Endothelial cell of umbilical vein (primary cell): ENCODE results near the gene ADA. TPM values are rescaled to one million over a fixed set of nuclear protein-coding genes. Genes with fewer than 3 reads are reported as not detected.

Source experiments
- BruUV-seq: library from RNA; stranded (reverse); fragments of 400-500 nt; replicated peaks from 2 replicates; lab custom pipeline; 2021; lab: Mats Ljungman, UMichigan
- CTCF ChIA-PET: fragments of 300-600, 350-600 bp; sonication (Branson Sonifier 250); formaldehyde crosslinking; loops from one replicate; lab custom pipeline; 2021; ENCODE audit warnings: antibody characterized with exemption, inconsistent platforms; lab: Charles Lee
- POLR2A ChIA-PET: fragments of 300-600, 350-600 bp; sonication (Branson Sonifier 250); formaldehyde crosslinking; loops from one replicate; lab custom pipeline; 2021; ENCODE audit warnings: antibody characterized with exemption, inconsistent platforms; lab: Charles Lee
- DNase-seq: peaks from one replicate; pipeline ENCODE4 v3.0.0-alpha.2; 2011; ENCODE audit warnings: low read depth, low spot score
- FAIRE-seq: peaks from 2 replicates; lab custom pipeline; 2011; peaks lifted over from hg19 to GRCh38; lab: Jason Lieb, UNC
- H2AFZ ChIP-seq: 2 replicates; pipeline ENCODE4 v1.6.0; 2012; ENCODE audit warnings: low read depth, low read length, control low read depth, inconsistent platforms
- H3K27ac ChIP-seq: 2 replicates; pipeline ENCODE4 v1.5.1; 2011; ENCODE audit warnings: low read depth, mild to moderate bottlenecking, control low read depth, low read length, moderate library complexity; ENCODE audit not compliant: insufficient read depth
- H3K27me3 ChIP-seq, 2 experiments: 2 replicates each; pipeline versions ENCODE4 v1.6.0 to v1.6.1; 2011; ENCODE audit warnings: low read length in 2 of 2, mixed read lengths in 1 of 2; ENCODE audit not compliant: control insufficient read depth in 2 of 2, insufficient read depth in 2 of 2
- H3K36me3 ChIP-seq, 2 experiments: 2 replicates in 1 of 2; 3 replicates in 1 of 2; pipeline ENCODE4 v1.5.1; 2011; ENCODE audit warnings: low read length in 2 of 2, mild to moderate bottlenecking in 1 of 2, moderate library complexity in 1 of 2; ENCODE audit not compliant: control insufficient read depth in 2 of 2, insufficient read depth in 2 of 2; ENCODE audit errors: extremely low read depth in 1 of 2
- H3K4me1 ChIP-seq: 3 replicates; pipeline ENCODE4 v1.5.1; 2011; ENCODE audit warnings: mild to moderate bottlenecking, low read length; ENCODE audit not compliant: control insufficient read depth, insufficient read depth; ENCODE audit errors: extremely low read depth
- H3K4me2 ChIP-seq: 2 replicates; pipeline ENCODE4 v1.6.1; 2011; ENCODE audit warnings: low read length, control low read depth, mixed read lengths; ENCODE audit not compliant: insufficient read depth
- H3K4me3 ChIP-seq, 3 experiments: fragments of 200-600 bp in 1 of 3; sonication (generic), shearing (Covaris generic) in 1 of 3; replicated peaks in 1 of 3; 2 replicates each; pipeline ENCODE4 v1.5.1; 2011 to 2016; ENCODE audit warnings: control low read depth in 3 of 3, low read length in 3 of 3, mild to moderate bottlenecking in 2 of 3, inconsistent platforms in 1 of 3, low read depth in 1 of 3, moderate library complexity in 1 of 3; ENCODE audit not compliant: insufficient read depth in 1 of 3
- H3K79me2 ChIP-seq: 2 replicates; pipeline ENCODE4 v1.6.0; 2012; ENCODE audit warnings: low read length, inconsistent platforms; ENCODE audit not compliant: control insufficient read depth, insufficient read depth
- H3K9ac ChIP-seq: replicated peaks from 2 replicates; pipeline ENCODE3; 2011; ENCODE audit warnings: low read length, control low read depth; ENCODE audit not compliant: insufficient read depth; ENCODE audit errors: extremely low read depth
- H3K9me1 ChIP-seq: replicated peaks from 3 replicates; pipeline ENCODE4 v1.6.0; 2011; ENCODE audit warnings: mild to moderate bottlenecking, low read length; ENCODE audit not compliant: control insufficient read depth, insufficient read depth; ENCODE audit errors: extremely low read depth
- H3K9me3 ChIP-seq: replicated peaks from 2 replicates; pipeline ENCODE4 v1.5.1; 2012; ENCODE audit warnings: low read length, inconsistent platforms; ENCODE audit not compliant: control insufficient read depth, insufficient read depth
- H4K20me1 ChIP-seq: replicated peaks from 2 replicates; pipeline ENCODE3; 2011; ENCODE audit warnings: mild to moderate bottlenecking, low read length; ENCODE audit not compliant: control insufficient read depth, insufficient read depth; ENCODE audit errors: extremely low read depth
- CTCF ChIP-seq, 2 donors: IDR thresholded peaks; 1 replicate in 1 of 2; 2 replicates in 1 of 2; pipeline ENCODE4 v1.5.1; 2011; ENCODE audit warnings: low read length in 2 of 2, mild to moderate bottlenecking in 2 of 2, moderate library complexity in 2 of 2, control low read depth in 1 of 2, inconsistent platforms in 1 of 2, low read depth in 1 of 2; ENCODE audit not compliant: insufficient read depth in 1 of 2; ENCODE audit errors: extremely low read depth in 1 of 2
- EZH2 ChIP-seq: IDR thresholded peaks from 2 replicates; pipeline ENCODE4 v1.6.1; 2012; ENCODE audit warnings: borderline replicate concordance, low read depth, mild to moderate bottlenecking, moderate library complexity, low read length, inconsistent platforms; ENCODE audit not compliant: severe bottlenecking
- FOS ChIP-seq: IDR thresholded peaks from 2 replicates; pipeline ENCODE4 v1.6.1; 2011; ENCODE audit warnings: mild to moderate bottlenecking, low read length, moderate library complexity, borderline replicate concordance; ENCODE audit not compliant: insufficient read depth
- GATA2 ChIP-seq: IDR thresholded peaks from 2 replicates; pipeline ENCODE4 v1.7.0; 2011; ENCODE audit warnings: low read depth, mild to moderate bottlenecking, moderate library complexity, mixed read lengths, low read length; ENCODE audit not compliant: insufficient read length, insufficient read depth
- JUN ChIP-seq: IDR thresholded peaks from 2 replicates; pipeline ENCODE4 v1.6.1; 2011; ENCODE audit warnings: borderline replicate concordance, low read depth; ENCODE audit not compliant: insufficient read length, insufficient read depth
- MAX ChIP-seq: IDR thresholded peaks from 2 replicates; pipeline ENCODE4 v1.6.1; 2011; ENCODE audit not compliant: insufficient read depth, insufficient read length
- MYC ChIP-seq: IDR thresholded peaks from one replicate; pipeline ENCODE4 v1.6.1; 2011; ENCODE audit warnings: mild to moderate bottlenecking, low read depth, low read length
- POLR2A ChIP-seq: IDR thresholded peaks from 2 replicates; pipeline ENCODE4 v1.6.1; 2012; ENCODE audit warnings: low read depth, mild to moderate bottlenecking, control low read depth, low read length
- POLR2AphosphoS5 ChIP-seq: IDR thresholded peaks from 2 replicates; pipeline ENCODE4 v1.6.1; 2012; ENCODE audit warnings: low read depth, mild to moderate bottlenecking, control low read depth, low read length, moderate library complexity; ENCODE audit not compliant: insufficient read depth
- dilution Hi-C: fragments of 300-500 bp; cut with MboI; formaldehyde crosslinking; loops from one replicate; pipeline ENCODE4 v1.15.0; 2019; ENCODE audit warnings: low sequenced_read_pairs; ENCODE audit not compliant: extremely low pct_ligation_motif_present
- intact Hi-C: fragments of 100-400 bp; cut with micrococcal nuclease; formaldehyde crosslinking; loops from one replicate; pipeline ENCODE4 v1.10.0; 2022
- polyA plus RNA-seq, 4 experiments: library from polyadenylated mRNA; depleted of rRNA in 3 of 4; stranded (reverse) in 3 of 4; unstranded in 1 of 4; fragments of >200 nt; gene quantifications; 2 replicates each; pipeline versions ENCODE4 v1.2.1 to v1.2.3, GENCODE V29; 2011 to 2012; ENCODE audit warnings: missing spikeins in 1 of 4
- total RNA-seq: library from RNA; stranded (reverse); gene quantifications from 2 replicates; pipeline ENCODE4 v1.2.3, GENCODE V29; 2021

ADA gene
- total and polyA plus RNA-seq, 2 donors (not counting 3 experiments of a cell fraction or from before 2014, with no cell fraction given) = 26.3 to 33.1 TPM

- H3K9me3 ChIP-seq = no peaks in the 10 kb centered on the region
- H3K4me1 ChIP-seq = peaks cover 9% of the 10 kb centered on the region
- H3K4me2 ChIP-seq = no peak overlapping the region
- no peak for DNase-seq
- no peaks in the 10 kb centered on the region for H3K79me2 ChIP-seq
- no TSS peak for BruUV-seq
- ChIA-PET POLR2A (no interaction called here), CTCF (interaction anchor here (1.3 to 2.7 kb wide), 2 partner anchors 18 to 21 kb away, joined by 5 to 16 read pairs; no protein-coding TSS in a partner anchor)
- no peaks in the 10 kb centered on the region for H3K36me3 ChIP-seq
- H4K20me1 ChIP-seq = no peaks in the 10 kb centered on the region
- no peak for TF ChIP-seq GATA2
- TF ChIP-seq MYC = no peak
- no peak for TF ChIP-seq FOS
- no peak for TF ChIP-seq CTCF (IDR thresholded peaks at IDR 0.05; ENCODE audit: extremely low read depth in 1 of 2, insufficient read depth in 1 of 2, low read depth in 1 of 2, low read length in 2 of 2)
- TF ChIP-seq POLR2AphosphoS5 = no peak
- TF ChIP-seq MAX = no peak
- no peak for TF ChIP-seq JUN
- TF ChIP-seq EZH2 = no peak
- no peak for TF ChIP-seq POLR2A
- H3K27me3 ChIP-seq = peaks cover 4 to 9% of the 10 kb centered on the region in 2 experiments
- H3K4me3 ChIP-seq = no peak overlapping the region
- H2AFZ ChIP-seq = no peak overlapping the region
- H3K27ac ChIP-seq = no peak overlapping the region
- intact Hi-C loops = no loop called here
- no peak overlapping the region for H3K9ac ChIP-seq
- dilution Hi-C loops = no loop called here
- no peak for FAIRE-seq
- no peaks in the 10 kb centered on the region for H3K9me1 ChIP-seq
Measured at GRCh38 chr20:44664131-44664530, 12.6 kb upstream of the ADA start.
